Lower leg skin (tissue), 3 donors: Measurements from ENCODE around the gene CELA1.

Source experiments
- POLR2A ChIP-seq, 2 donors: fragments of 450-650 bp; IDR thresholded peaks; one replicate each; pipeline ENCODE4 v1.6.1; 2016 to 2017; ENCODE audit warnings: antibody characterized with exemption in 2 of 2, mild to moderate bottlenecking in 1 of 2, moderate library complexity in 1 of 2
- TF ChIP-seq, protein P1 (sequence below), 3 donors: fragments of 450-650 bp; IDR thresholded peaks; one replicate each; pipeline ENCODE4 v1.5.1; 2016; ENCODE audit warnings: antibody characterized with exemption in 3 of 3, mild to moderate bottlenecking in 3 of 3, moderate library complexity in 2 of 3

DNA sequence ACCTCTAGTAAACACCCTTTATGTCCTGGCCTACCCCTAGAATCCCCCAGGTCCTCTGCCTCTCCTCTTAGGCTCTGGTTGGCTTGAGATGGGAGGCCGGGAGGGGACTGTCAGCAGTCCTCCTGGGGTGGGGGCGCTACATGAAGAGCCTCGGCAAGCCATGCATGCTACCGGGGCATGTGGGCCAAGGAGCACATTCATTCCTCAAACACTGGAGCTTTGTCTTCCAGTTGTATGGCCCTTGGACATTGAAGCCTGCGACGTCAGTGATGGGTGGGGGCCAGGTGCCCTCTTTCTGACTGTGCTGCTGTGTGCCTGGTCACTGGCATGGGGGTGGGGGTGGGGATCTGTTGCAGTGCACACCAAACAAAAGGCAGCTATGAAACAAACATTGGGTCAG, 15.8 kb upstream of the CELA1 start:
- TF ChIP-seq, protein P1, sequence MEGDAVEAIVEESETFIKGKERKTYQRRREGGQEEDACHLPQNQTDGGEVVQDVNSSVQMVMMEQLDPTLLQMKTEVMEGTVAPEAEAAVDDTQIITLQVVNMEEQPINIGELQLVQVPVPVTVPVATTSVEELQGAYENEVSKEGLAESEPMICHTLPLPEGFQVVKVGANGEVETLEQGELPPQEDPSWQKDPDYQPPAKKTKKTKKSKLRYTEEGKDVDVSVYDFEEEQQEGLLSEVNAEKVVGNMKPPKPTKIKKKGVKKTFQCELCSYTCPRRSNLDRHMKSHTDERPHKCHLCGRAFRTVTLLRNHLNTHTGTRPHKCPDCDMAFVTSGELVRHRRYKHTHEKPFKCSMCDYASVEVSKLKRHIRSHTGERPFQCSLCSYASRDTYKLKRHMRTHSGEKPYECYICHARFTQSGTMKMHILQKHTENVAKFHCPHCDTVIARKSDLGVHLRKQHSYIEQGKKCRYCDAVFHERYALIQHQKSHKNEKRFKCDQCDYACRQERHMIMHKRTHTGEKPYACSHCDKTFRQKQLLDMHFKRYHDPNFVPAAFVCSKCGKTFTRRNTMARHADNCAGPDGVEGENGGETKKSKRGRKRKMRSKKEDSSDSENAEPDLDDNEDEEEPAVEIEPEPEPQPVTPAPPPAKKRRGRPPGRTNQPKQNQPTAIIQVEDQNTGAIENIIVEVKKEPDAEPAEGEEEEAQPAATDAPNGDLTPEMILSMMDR (IDR thresholded peaks at IDR 0.05) = no peak
- no peak for TF ChIP-seq POLR2A (IDR thresholded peaks at IDR 0.05)
